ENCODE data around the gene PTCHD4.
A peak's percentile ranks its signal among the peaks of the same experiment; 100 is the strongest.
"Not testable (repeated sequence)": the region's sequence is repeated elsewhere in the genome, so short reads cannot be mapped to it uniquely, and the experiment has no call there.

The PTCHD4 gene

DNA sequence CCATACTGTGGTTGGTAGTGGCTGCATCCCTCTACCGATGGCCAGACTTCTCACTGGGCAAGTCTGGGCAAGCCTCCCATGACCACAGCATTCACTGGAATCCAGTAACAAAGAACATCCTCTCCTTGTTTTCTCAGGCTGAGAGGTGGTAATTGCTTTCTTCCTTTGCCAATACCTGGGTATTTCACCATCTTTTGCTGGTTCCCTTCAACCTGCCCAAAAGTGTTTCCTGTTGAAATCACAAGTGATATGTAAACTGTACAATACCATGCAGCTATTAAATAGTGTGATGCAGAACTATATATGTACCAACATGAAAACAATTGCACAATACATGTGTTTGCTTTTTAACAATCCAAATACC lies at the start of gene PTCHD4:
PTCHD4 (minus strand) TSS at position 55 of the 364 bp plus-strand sequence. CDS start 42,240 bp downstream, outside the sequence.
- DNase-seq (ENCODE audit: low spot score), result no peak

DNA sequence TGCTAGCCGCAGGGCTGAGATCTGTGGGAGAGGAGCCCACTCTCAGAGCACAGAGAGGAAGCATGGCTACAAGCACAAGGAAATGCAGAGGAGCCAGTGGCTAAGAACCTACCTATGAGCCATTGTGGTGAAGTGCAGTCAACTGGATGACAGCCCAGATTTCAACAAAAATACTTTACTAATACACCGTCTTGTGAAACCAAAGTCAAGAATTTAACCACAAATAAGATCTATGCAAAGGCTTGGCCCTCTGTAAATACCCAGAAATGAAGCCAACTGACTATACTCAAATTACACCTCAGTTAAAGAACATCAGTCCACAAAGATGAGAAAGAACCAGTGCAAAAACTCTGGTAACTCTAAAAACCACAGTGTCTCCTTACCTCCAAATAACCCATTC lies 40.1 kb upstream of the PTCHD4 start:
- DNase-seq (ENCODE audit: low spot score), result no peak

DNA sequence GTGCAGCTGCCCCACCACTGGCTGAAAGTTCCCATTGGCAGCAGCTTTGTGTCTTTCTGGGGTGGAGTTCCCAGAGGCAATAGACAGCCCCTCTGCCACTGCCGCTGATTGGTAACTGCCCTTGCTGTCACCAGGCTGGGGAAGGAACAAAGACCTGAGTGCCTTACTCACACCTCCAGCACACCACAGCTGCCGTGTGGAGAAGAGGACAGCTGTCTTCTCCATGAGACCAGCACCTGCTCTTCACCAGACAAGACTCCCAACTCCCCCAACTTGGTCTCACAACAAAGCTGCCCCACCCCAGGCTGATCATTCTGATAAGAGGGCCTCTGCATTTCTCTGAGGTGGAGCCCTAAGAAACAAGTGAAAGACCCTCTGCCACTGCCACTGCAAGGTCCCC lies 39.7 kb upstream of the PTCHD4 start:
- DNase-seq (ENCODE audit: low spot score), result no peak

DNA sequence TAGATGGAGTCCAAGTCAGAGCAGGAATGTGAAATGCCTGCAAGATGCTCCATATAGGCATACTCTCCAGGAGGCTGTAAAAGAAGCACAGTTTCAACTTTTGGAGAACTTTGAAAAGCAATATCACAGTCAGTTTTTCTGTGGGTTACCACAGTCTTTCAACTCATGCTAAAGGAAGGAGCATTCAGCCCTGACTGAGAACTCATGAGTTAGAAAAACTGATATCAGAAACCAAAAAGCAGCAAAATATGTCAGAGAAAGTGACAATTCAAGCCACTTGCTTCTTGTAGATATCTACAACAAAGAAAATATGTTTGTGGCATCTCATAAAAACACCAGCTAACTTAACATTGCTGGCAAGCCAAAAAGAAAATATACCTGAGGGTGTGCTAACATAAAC lies 36.1 kb upstream of the PTCHD4 start:
- DNase-seq (ENCODE audit: low spot score), result no peak

DNA sequence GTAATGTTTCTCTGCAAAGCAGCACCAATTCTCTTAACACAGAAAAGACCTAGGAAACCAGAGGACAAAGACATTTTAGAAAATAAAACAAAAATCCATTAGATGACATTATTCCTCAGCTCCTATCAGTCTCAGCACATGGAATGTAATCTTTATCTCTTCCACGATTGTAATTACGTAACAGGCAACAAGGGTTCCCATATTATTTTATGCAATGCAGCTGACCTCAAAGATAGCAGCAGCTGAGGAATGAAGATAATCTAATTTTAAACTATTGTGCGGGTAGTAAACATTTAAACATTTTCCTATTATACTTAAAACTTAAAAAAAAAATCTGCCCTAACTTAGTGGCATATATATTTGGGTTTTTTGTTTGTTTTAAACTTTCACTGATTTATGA lies 33.0 kb upstream of the PTCHD4 start:
- no peak for DNase-seq (ENCODE audit: low spot score)

DNA sequence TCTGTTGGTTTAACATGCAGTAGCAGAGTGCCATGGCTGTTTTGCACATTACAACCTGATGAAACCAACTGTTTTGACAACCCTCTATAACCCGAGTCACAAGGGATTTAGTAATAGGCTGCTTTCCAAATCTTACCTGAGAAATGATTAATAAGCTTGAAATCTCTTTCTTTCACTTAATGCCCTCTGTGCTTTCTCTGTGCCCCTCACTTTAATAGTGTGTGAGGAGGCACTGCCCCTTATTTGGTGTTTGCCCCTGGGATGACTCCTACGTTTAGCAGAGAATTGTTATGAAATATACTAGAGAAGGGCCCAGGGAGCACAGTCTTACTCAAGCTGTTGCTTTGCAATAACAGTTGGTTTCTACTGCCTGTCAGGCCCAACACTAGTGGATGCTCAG lies 31.0 kb upstream of the PTCHD4 start:
- no peak for DNase-seq (ENCODE audit: low spot score)

DNA sequence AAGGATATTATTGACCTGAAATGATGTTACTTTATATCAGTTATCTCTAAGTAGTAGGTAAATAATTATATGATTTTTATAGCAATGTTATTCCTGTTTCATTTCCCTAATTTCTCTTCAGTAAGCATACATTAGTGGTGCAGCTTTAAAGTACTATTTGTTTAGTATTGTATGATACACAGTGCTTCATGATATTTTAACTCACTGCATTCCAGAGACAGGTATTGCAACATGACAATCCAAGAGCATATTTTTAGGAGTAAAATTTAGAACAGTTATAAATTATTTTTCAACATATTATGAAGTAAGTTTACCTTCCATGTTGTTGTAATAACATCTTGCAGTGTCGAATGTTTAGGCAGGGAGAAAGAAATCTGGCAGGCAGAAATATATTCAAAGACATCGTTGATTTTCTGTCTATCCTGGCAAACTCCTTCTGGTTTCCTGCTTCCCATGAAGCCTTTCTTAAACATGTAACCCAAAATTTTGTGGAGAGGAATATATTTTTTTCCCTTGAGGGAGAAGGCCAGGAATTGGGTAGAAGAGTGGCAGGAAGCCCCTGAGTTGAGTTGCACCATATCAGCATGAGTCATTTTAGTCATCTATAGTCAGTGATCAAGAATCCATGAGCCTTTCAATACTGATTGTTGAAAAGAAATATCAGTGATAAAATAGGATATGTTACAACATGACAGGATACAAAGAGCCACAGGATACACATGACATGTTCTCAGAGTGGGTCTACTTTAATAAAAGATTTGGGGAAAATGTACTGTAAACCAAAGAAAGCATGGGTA lies 29.0 kb upstream of the PTCHD4 start:
- DNase-seq (ENCODE audit: low spot score), result no peak

DNA sequence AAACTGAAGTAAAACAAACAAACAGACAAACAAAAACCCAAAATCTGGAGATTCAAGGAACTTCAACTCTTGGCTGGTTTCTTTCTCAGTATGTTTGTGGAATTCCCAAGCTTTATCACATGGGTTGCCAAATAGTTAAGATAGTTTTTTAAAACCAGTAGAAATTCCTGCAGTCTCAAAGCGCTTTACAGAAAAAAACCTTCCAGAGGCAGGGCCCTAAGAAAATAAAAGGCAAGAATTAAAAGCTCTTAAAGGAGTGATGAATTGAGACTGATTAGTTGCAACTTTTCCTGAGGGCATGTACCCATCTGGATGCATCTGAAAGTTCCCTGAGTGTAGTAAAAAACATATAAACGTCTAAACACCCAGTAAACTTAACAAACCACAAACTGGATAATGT lies 25.9 kb upstream of the PTCHD4 start:
- DNase-seq (ENCODE audit: low spot score), result no peak

DNA sequence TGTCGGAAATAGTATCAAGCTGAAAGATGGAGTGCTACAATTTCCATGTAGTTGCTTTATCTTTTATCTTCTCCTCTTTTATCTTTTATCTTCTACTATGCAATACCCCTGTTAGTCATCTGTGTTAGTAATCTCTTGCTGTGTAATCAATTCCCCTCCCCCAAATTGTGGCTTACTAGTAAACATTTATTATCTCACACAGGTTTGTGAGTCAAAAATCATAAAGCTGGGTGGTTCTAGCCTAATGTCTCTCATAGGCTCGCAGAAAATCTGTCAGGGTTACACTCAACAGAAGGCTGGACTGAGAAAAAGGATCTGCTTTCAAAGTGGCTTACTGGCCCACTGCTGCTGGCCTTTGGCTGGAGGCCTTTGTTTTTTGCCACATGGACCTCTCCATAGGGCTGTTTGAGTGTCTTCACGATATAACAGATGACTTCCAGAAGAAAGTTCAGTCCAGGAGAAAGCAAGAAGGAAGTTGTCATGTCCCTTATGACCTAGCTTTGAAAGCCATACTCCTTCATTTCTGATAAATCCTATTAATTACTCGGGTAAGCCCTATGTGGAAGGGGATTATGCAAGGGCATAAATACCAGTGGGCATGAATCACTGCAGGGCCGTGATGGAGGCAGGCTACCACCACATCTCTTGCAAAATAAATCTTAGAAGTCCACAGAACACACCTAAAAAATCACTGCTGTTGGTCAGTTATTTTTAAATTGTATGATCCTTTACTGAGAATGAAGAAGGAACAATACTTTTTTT lies 24.5 kb upstream of the PTCHD4 start:
- DNase-seq (ENCODE audit: low spot score), result no peak

DNA sequence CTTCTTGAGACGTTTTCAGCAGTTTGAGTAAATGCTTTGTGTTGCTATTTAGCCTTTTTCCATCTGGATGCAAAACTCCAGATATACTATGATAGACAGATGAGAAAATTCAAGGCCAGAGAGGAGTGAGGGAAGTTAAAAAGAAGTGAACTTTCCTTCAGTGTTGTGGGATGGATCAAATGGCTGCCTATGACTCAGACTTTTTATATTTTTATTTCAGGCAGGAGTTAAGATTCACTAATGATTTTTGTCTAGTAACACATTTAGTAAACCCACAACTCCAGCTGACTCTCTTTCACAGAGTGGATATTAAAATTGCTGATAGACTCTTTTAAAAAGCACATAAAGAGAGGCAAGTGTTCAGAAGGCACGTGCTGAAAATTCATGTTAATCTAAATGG lies 23.2 kb upstream of the PTCHD4 start:
- DNase-seq (ENCODE audit: low spot score), result no peak

DNA sequence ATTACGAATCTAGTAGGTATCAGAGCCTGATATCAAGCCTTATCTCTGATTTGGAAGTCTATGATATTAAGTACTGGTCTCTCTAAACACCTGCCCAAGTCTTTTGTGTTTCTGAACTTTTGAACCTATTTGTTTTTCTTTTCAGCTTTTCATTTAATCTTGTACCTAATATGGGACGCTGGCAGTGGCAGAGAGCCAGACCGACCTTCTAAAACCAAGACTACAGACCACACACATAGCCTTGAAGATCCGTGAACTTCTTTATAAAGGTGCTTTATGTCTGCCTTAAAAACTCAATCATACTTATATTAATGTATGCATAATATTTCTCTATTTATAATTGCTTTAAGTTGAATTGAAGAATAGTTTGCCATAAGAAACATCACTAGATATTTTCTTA lies 12.6 kb upstream of the PTCHD4 start:
- no peak for DNase-seq (ENCODE audit: low spot score)

DNA sequence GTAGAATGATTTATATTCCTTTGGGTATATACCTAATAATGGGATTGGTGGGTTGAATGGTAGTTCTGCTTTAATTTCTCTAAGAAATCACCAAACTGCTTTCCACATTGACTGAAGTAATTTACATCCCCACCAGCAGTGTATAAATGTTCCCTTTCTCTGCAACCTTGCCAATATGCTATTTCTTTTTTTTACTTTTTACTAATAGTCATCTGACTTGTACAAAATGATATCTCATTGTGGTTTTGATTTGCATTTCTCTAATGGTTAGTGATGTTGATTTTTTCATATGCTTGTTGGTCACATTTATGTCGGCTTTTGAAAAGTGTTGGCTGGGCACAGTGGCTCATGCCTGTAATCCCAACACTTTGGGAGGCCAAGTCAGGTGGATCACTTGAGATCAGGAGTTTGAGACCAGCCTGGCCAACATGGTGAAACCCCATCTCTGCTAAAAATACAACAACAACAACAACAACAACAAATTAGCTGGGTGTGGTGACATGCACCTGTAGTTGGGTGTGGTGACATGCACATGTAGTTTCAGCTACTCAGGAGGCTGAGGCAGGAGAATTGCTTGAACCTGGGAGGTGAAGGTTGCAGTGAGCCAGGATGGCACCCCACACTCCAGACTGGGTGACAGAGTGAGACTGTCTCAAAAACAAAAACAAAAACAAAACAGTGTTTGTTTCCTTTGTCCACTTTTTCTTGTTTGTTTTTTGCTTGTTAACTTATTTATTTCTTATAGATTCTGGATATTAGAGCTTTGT lies 11.2 kb upstream of the PTCHD4 start:
- not testable (repeated sequence) for DNase-seq (ENCODE audit: low spot score)

DNA sequence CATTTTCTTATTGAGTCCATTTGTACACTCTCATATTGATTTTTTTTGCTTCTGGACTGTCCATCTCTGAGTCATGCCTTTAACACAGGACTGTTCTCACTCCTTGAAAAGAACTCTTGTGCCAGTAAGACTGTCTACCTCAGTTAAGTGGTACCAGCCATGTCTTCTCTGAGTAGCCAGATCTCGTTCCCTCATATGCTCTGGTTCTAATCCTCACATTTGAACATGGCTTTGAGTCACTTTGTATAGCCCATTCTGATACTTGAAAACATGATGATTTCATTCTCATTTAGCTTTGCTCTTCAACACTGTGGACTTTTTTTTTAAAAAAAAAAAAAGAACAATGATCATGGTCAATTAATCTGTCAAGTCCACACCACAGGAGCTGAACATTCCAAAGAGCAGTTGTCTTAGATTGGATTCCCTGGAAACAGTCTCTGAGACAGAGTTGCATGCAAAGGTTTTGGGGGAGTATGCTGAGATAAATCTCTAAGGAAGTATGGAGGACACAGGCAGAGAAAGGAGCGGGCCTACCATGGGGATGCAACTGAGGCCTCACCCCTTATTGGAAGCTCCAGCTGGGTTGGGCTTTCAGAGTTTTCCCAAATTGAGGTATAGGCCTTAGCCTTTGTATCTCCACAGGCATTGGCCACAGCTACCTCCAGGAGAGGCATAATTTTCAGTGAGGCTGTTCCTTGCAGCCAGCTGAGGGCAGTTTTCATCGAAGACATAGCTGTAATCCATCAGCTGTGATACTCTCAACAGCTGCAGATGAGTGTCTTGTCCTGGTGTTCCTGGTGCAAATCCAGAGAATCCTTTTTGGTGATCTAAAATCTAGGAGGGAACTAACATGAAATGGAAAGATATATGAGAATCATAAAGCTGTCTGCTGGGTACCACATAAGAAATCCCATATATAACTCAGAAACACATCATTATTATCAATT lies 6.0 kb upstream of the PTCHD4 start:
- no peak for DNase-seq (ENCODE audit: low spot score)

DNA sequence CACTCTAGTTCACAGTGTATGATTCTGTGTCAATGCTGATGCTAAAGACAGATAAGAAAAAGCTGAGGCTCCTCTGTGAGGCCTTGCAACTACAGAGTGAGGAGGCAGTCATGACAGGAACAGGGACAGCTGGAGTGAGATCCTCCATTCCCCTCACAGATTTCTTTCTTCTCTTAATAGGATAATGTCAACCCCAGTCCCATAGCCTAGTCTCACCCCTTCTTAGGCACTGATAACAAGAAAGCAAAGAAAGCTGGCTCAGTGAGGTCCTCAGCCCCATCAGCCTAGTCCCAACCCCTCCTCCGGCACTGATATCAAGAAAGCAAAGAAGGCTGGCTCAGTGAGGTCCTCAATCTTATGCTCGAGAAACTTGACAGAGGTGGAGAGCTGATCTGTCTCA lies 2.1 kb upstream of the PTCHD4 start:
- no peak for DNase-seq (ENCODE audit: low spot score)

DNA sequence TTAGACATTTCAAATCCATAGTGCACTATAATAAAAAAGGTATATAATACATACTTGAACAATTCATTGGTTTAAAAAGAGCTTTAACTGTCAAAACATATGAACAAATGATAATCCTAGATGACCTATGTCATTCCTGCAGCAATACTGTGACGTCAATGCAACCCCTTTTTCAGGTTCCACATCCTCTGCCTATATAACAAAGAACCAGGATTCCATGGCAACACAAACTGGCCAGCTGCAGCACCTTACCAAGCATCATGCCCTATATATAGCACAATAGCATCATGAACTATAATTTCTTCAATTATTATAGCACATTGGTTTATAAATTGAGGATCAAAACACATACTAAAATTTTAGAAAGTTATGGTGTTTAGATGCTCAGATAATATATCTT lies 578 bp upstream of the PTCHD4 start:
- no peak for DNase-seq (ENCODE audit: low spot score)

DNA sequence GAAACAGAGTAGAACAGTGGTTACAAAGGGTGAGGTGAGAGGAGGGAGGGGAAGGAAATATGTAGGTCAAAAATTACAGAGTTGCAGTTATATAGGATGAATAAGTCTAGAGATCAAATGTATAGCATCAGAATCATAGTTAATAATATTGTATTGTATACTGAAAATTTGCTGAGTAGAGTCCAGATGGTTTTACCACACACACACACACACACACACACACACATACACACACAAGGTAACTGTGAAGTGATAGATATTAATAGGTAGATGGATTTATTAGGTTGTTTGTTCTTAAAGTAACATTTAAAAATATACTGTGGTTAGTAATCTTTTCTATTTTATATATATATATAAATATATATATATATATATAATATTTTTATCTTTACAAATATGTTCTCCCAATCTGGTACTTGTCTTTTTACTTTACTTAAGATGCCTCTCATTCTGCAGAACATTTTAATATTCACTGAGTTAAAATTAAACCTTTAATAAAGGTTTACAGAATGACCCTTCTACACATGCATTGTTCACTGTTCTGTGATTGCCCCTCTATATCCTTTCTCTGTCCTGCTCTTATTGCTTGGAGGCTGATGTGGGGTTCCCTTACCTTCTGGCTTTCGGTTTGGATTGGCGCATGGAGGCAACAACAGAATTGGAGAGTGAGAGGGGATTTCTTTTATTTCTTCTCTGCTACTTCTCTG lies 408 bp downstream of the PTCHD4 start:
- DNase-seq (ENCODE audit: low spot score), result no peak

DNA sequence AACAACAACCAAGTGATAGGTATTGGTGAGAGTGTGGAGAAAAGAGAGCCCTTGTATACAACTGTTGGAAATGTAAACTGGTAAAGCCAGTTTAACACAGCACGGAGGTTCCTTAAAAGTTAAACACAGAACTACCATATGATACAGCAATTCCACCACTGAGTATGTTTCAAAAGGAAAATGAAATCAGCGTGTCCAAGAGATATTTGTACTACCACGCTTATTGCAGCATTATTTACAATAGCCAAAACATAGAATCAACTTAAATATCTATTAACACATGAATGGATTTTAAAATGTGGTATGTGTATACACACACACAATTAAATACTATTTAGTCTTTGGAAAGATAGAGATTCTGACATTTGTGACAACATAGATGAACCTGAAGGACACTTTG lies 1.1 kb downstream of the PTCHD4 start:
- peak; percentile 12 for DNase-seq (ENCODE audit: low spot score)

DNA sequence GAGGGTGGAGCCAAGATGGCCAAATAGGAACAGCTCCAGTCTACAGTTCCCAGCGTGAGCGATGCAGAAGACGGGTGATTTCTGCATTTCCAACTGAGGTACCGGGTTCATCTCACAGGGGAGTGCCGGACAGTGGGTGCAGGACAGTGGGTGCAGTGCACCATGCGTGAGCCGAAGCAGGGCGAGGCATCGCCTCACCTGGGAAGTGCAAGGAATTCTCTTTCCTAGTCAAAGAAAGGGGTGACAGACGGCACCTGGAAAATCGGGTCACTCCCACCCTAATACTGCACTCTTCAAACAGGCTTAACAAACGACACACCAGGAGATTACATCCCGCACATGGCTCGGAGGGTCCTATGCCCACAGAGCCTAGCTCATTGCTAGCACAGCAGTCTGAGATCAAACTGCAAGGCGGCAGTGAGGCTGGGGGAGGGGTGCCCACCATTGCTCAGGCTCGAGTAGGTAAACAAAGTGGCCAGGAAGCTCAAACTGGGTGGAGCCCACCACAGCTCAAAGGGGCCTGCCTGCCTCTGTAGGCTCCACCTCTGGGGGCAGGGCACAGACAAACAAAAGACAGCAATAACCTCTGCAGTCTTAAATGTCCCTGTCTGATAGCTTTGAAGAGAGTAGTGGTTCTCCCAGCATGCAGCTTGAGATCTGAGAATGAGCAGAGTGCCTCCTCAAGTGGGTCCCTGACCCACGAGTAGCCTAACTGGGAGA lies 8.4 kb downstream of the PTCHD4 start:
- not testable (repeated sequence) for DNase-seq (ENCODE audit: low spot score)

DNA sequence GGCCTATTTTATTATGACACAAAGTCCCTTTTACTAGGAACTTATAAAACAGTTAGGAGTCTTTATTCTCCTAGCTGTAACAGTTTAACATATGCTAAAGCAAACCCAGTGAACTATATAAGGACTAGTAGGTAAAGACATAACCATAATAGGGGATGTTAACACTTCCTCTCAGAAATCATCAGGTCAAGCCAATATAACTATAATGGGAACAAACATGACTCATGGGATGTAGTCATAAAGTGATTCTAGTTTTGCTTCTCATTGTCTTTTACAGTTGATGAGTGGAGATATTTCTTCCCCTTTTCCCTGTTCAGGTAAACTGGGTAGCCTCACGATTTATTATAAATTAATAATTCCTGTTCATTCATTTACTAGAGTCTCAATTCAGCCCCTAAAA lies 9.7 kb downstream of the PTCHD4 start:
- no peak for DNase-seq (ENCODE audit: low spot score)

DNA sequence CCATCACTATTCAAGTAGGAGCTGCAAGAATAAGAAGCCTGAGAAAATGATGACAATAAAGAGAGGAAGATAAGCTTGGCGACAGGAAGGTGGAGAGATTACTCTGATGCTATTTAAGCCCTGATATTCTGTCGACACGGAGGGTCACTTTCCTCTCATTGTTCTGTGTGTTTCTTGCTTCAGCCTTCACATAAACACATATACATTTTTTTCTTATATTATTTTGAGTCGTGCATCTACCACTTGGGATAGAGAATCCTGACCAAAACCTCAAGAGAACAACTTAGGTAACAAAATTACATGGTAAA lies 10.5 kb downstream of the PTCHD4 start:
- no peak for DNase-seq (ENCODE audit: low spot score)
